Right atrium auricular region (tissue), 2 donors: ENCODE measurements around the gene RALGAPB. TPM values are rescaled to one million over a fixed set of nuclear protein-coding genes. Genes with fewer than 3 reads are reported as not detected.
"Not testable (repeated sequence)": the region's sequence is repeated elsewhere in the genome, so short reads cannot be mapped to it uniquely, and the experiment has no call there.

ENCODE experiments used
- DNase-seq: peaks from one replicate; pipeline ENCODE4 v3.0.0-alpha.2; 2019; ENCODE audit warnings: low spot score
- H3K27ac ChIP-seq, 2 donors: fragments of 200-600 bp; sonication (generic); 1 replicate in 1 of 2; 2 replicates in 1 of 2; pipeline ENCODE4 v1.5.1; 2016 to 2019
- H3K27me3 ChIP-seq, 2 donors: fragments of 200-600 bp; sonication (generic); one replicate each; pipeline versions ENCODE4 v1.5.1 to v1.6.0; 2017 to 2019
- H3K36me3 ChIP-seq: fragments of 200-600 bp; sonication (generic); one replicate; pipeline ENCODE4 v1.5.1; 2016
- H3K4me1 ChIP-seq, 2 donors: fragments of 200-600 bp; sonication (generic); one replicate each; pipeline versions ENCODE4 v1.5.1 to v1.6.0; 2017 to 2019
- H3K4me3 ChIP-seq, 2 donors: fragments of 200-600 bp; sonication (generic); 1 replicate in 1 of 2; 2 replicates in 1 of 2; pipeline ENCODE4 v1.5.1; 2017 to 2019; ENCODE audit warnings: mild to moderate bottlenecking in 1 of 2, moderate library complexity in 1 of 2
- H3K9me3 ChIP-seq, 2 donors: fragments of 200-600 bp; sonication (generic); one replicate each; pipeline ENCODE4 v1.5.1; 2019
- CTCF ChIP-seq, 2 donors: fragments of 200-600 bp; sonication (generic); IDR thresholded peaks; one replicate each; pipeline ENCODE4 v1.5.1; 2019; ENCODE audit warnings: antibody characterized with exemption in 2 of 2
- total RNA-seq, 2 donors: library from RNA; depleted of rRNA; stranded (reverse); fragments of >200 nt; gene quantifications; one replicate each; pipeline ENCODE4 v1.1.0, GENCODE V29; 2016

The RALGAPB gene
- total RNA-seq, 2 donors from 2014 or later = 24.6 to 24.8 TPM

DNA sequence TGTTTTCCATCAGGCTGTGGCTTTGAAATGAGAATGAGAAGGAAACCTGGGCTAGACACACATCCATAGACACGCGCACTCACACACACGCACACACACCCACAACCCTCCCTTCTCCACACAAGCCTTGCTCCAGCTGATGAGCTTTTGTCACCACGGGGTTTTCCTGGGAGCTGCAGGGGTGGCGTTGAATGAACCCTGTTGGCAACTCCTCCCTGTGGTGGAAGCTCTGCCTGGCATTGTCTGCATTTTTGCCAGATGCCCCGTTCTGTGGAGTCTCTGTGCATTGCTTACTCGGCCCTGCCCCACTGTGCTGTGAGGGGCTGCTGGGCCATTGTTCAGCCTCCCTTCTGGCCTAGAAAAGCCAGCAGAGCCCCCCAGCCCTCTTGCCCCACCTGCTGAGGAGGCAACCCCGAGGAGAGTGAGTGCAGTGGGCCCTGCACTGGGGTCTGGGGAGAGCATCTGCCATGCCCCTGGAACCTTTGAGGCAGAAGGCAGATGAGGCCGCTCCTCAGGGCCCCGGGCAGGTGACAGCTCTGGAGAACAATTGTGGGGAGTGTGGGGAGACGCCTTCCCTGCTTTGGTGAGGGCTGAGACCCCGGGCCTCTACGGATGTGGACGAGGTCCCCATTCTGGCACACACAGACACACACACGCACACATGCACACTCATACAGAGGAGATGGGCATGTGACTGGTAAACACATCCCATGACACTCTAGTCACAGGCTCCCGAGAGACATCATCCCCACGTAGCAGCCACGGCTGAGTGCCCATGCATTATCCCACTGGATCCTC, 118.2 kb downstream of the RALGAPB start:
- DNase-seq = no peak
- no peak overlapping the region for H3K4me3 ChIP-seq
- H3K27ac ChIP-seq = no peak overlapping the region
- H3K9me3 ChIP-seq = no peaks in the 10 kb centered on the region
- H3K36me3 ChIP-seq = no peaks in the 10 kb centered on the region
- no peaks in the 10 kb centered on the region for H3K4me1 ChIP-seq
- TF ChIP-seq CTCF (IDR thresholded peaks at IDR 0.05) = no peak
- no peaks in the 10 kb centered on the region for H3K27me3 ChIP-seq

DNA sequence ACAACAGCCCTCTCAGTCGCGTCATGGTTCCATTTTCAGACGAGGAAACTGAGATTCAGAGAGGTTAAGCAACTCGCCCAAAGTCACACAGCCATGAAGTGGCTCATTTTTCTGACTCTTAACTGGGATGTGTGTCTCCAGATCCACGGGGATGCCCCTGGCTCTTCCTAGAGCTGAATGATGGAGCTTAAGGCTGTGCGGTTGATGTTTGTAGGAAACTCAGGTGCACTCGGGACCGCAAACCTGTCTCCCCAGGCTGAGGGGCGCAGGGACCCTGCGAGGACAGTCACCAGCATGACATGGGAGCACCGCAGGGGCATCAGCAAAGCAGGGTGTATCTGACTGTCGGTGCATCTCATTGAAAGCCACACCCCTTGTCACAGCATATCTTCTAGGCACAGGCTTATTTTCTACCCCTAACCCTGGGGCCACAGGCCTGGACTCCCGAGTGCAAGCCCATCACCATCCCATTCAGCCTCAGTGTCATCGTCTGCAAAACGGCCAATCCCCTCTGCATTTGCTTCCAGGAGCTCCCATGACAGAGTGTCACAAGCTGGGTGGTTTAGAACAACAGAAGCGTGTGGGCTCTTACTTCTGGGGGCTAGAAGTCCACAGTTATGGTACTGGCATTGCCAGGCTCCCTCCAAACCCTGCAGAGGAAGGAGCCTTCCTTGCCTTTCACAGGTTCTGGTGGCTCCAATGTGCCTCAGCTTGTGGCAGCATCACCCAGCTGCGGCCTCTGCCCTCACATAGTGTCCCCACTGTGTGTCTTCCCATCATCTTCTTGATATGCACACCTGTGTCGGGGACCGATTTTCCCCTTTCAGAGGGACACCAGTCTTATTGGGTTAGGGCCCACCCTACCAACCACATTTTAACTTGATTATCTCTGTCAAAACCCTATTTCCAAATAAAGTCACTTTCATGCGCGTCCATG, 119.1 kb downstream of the RALGAPB start:
- Histone ChIP-seq H3K27me3 (no peaks in the 10 kb centered on the region), H3K9me3 (no peaks in the 10 kb centered on the region), H3K4me1 (no peaks in the 10 kb centered on the region), H3K27ac (no peak overlapping the region), H3K36me3 (no peaks in the 10 kb centered on the region), H3K4me3 (no peak overlapping the region)
- TF ChIP-seq CTCF (IDR thresholded peaks at IDR 0.05) = no peak
- DNase-seq = no peak

DNA sequence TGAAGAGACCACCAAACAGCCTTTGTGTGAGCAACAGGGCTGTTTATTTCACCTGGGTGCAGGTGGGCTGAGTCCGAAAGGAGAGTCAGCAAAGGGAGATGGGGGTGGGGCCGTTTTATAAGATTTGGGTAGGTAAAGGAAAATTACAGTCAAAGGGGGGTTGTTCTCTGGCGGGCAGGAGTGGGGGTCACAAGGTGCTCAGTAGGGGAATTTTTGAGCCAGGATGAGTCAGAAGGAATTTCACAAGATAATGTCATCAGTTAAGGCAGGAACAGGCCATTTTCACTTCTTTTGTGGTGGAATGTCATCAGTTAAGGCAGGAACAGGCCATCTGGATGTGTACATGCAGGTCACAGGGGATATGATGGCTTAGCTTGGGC, 119.8 kb downstream of the RALGAPB start:
- DNase-seq = not testable (repeated sequence)

DNA sequence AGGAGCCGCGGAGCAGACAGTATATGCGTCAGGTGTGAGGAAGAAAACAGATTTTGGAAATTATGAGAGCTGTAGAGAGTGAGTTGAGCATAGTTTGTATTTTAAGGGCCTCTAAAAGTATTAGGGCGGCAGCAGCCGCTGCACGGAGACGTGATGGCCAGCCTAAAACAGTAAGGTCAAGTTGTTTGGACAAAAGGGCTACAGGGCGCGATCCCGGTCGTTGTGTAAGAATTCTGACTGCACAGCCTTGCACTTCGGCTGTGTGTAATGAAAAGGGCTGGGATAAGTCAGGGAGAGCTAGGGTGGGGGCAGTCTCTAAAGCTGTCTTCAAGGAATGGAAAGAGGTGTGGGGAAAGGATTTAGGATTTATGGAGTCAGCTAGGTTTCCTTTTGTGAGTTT, 121.6 kb downstream of the RALGAPB start:
- not testable (repeated sequence) for DNase-seq, H3K9me3 ChIP-seq, H3K4me3 ChIP-seq, H3K4me1 ChIP-seq, H3K27me3 ChIP-seq, H3K27ac ChIP-seq, H3K36me3 ChIP-seq

More for the DNA sequence above, 119.8 kb downstream of the RALGAPB start:
- not testable (repeated sequence) for H3K27me3 ChIP-seq, H3K4me3 ChIP-seq, H3K4me1 ChIP-seq, H3K27ac ChIP-seq, H3K9me3 ChIP-seq, H3K36me3 ChIP-seq

- not testable (repeated sequence) for H3K9me3 ChIP-seq, H3K27me3 ChIP-seq, H3K27ac ChIP-seq, DNase-seq, H3K4me3 ChIP-seq, H3K4me1 ChIP-seq, H3K36me3 ChIP-seq
These were observed 123.2 kb downstream of the RALGAPB start for GRCh38 chr20:38595886-38596285.

DNA sequence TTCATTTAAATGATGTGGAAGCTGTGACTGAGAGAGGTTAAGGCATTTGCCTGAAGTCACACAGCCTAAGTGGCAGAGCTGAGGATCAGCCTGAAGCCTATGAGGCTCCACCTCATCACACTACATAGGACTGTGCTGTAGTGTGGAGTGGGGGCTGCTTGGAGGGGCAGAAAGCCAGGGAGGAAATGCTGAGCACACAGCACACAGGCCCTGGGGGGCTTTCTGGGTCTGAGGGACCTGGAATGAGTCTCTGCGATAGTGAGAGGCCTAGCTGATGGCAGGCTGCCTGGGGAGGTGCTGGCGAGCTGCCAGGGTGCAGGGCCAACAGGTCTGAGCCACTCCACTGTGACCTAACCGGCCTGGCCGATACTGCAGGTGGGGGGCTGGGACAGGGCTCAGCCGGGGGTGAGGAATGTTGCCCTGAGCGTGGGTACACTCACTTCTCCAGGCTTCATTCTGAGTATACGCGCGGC, 126.8 kb downstream of the RALGAPB start:
- TF ChIP-seq CTCF (IDR thresholded peaks at IDR 0.05) = no peak
- Histone ChIP-seq H3K9me3 (no peaks in the 10 kb centered on the region), H3K36me3 (no peaks in the 10 kb centered on the region), H3K4me1 (peaks cover 0 to 10% of the 10 kb centered on the region in 2 donors), H3K27ac (no peak overlapping the region), H3K4me3 (no peak overlapping the region), H3K27me3 (peaks cover 5% of the 10 kb centered on the region in 2 donors)
- no peak for DNase-seq

- H3K4me3 ChIP-seq = no peak overlapping the region
- no peak overlapping the region for H3K27ac ChIP-seq
- H3K36me3 ChIP-seq = no peaks in the 10 kb centered on the region
- DNase-seq = no peak
- TF ChIP-seq CTCF (IDR thresholded peaks at IDR 0.05) = no peak
- peaks cover 5% of the 10 kb centered on the region in 2 donors for H3K27me3 ChIP-seq
- no peaks in the 10 kb centered on the region for H3K9me3 ChIP-seq
- H3K4me1 ChIP-seq = peaks cover 0 to 10% of the 10 kb centered on the region in 2 donors
These were observed 127.4 kb downstream of the RALGAPB start for GRCh38 chr20:38600057-38600456.
